ENCODE results near the gene RAPGEF4.

RAPGEF4 gene

DNA sequence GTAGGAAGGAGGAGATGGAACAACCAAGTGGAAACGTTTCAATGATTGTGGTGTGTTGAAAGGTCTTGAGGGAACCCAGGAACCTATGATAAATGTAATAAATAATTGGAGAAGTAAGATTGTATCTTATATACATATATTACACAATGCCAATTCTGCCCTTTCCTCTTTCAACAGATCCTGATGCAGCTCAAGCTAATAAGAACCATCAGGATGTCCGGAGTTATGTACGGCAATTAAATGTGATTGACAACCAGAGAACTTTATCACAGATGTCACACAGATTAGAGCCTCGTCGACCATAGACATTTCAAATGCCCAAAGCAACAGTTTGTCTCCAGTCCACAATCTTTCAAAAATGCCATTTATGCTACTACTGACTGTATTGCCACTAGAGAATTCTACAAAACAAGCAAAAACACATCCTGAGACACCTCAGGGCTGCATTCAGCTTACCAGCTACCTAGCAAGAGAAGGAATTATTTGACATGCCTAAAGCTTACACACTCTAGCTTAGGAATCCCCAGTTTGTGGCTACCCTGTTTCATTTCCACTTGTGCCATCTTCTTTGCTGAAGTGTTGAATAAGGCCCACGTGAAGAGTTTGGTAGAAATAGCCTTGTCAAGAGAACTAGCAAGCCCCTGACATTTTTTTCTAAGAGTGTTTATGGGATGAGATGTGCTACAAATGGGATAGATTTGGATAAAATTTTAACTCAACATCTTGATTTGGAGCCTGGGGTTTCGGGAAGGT is 316.0 kb downstream of the RAPGEF4 start:
- no peak overlapping the region for H3K27ac ChIP-seq (ENCODE audit: extremely low read depth, low read depth, low read length)
- TF ChIP-seq, protein P1, sequence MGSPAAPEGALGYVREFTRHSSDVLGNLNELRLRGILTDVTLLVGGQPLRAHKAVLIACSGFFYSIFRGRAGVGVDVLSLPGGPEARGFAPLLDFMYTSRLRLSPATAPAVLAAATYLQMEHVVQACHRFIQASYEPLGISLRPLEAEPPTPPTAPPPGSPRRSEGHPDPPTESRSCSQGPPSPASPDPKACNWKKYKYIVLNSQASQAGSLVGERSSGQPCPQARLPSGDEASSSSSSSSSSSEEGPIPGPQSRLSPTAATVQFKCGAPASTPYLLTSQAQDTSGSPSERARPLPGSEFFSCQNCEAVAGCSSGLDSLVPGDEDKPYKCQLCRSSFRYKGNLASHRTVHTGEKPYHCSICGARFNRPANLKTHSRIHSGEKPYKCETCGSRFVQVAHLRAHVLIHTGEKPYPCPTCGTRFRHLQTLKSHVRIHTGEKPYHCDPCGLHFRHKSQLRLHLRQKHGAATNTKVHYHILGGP (tag by site-specific recombination; IDR thresholded peaks at IDR 0.05) = no peak
- TF ChIP-seq GLIS1 (tag by site-specific recombination; IDR thresholded peaks at IDR 0.05) (no peak), IKZF3 (tag by site-specific recombination; IDR thresholded peaks at IDR 0.05) (no peak), ZNF76 (tag by site-specific recombination; IDR thresholded peaks at IDR 0.05; ENCODE audit: borderline replicate concordance, low read depth) (no peak), ZNF549 (tag by site-specific recombination; IDR thresholded peaks at IDR 0.05) (no peak), ZNF529 (tag by site-specific recombination; IDR thresholded peaks at IDR 0.05; ENCODE audit: insufficient replicate concordance) (no peak), ZNF837 (tag by site-specific recombination; IDR thresholded peaks at IDR 0.05) (no peak), ZNF521 (tag by site-specific recombination; IDR thresholded peaks at IDR 0.05) (no peak), ZNF664 (tag by site-specific recombination; IDR thresholded peaks at IDR 0.05) (no peak), ZBTB20 (tag by site-specific recombination; IDR thresholded peaks at IDR 0.05) (no peak), ZSCAN30 (tag by site-specific recombination; IDR thresholded peaks at IDR 0.05) (no peak), ZFHX2 (tag by site-specific recombination; conservative IDR thresholded peaks at IDR 0.05) (no peak)
- TF ChIP-seq, protein P2, sequence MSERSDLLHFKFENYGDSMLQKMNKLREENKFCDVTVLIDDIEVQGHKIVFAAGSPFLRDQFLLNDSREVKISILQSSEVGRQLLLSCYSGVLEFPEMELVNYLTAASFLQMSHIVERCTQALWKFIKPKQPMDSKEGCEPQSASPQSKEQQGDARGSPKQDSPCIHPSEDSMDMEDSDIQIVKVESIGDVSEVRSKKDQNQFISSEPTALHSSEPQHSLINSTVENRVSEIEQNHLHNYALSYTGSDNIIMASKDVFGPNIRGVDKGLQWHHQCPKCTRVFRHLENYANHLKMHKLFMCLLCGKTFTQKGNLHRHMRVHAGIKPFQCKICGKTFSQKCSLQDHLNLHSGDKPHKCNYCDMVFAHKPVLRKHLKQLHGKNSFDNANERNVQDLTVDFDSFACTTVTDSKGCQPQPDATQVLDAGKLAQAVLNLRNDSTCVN (tag by site-specific recombination; optimal IDR thresholded peaks at IDR 0.05) = no peak
- TF ChIP-seq, protein P3, sequence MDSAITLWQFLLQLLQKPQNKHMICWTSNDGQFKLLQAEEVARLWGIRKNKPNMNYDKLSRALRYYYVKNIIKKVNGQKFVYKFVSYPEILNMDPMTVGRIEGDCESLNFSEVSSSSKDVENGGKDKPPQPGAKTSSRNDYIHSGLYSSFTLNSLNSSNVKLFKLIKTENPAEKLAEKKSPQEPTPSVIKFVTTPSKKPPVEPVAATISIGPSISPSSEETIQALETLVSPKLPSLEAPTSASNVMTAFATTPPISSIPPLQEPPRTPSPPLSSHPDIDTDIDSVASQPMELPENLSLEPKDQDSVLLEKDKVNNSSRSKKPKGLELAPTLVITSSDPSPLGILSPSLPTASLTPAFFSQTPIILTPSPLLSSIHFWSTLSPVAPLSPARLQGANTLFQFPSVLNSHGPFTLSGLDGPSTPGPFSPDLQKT (IDR thresholded peaks at IDR 0.05; ENCODE audit: borderline replicate concordance, low read depth, low read length) = no peak
- TF ChIP-seq, protein P4, sequence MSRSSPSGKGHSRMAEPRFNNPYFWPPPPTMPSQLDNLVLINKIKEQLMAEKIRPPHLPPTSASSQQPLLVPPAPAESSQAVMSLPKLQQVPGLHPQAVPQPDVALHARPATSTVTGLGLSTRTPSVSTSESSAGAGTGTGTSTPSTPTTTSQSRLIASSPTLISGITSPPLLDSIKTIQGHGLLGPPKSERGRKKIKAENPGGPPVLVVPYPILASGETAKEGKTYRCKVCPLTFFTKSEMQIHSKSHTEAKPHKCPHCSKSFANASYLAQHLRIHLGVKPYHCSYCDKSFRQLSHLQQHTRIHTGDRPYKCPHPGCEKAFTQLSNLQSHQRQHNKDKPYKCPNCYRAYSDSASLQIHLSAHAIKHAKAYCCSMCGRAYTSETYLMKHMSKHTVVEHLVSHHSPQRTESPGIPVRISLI (tag by site-specific recombination; IDR thresholded peaks at IDR 0.05) = no peak
- TF ChIP-seq, protein P5, sequence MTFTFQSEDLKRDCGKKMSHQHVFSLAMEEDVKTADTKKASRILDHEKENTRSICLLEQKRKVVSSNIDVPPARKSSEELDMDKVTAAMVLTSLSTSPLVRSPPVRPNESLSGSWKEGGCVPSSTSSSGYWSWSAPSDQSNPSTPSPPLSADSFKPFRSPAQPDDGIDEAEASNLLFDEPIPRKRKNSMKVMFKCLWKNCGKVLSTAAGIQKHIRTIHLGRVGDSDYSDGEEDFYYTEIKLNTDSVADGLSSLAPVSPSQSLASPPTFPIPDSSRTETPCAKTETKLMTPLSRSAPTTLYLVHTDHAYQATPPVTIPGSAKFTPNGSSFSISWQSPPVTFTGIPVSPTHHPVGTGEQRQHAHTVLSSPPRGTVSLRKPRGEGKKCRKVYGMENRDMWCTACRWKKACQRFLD (tag by site-specific recombination; IDR thresholded peaks at IDR 0.05) = no peak
- TF ChIP-seq, protein P6, sequence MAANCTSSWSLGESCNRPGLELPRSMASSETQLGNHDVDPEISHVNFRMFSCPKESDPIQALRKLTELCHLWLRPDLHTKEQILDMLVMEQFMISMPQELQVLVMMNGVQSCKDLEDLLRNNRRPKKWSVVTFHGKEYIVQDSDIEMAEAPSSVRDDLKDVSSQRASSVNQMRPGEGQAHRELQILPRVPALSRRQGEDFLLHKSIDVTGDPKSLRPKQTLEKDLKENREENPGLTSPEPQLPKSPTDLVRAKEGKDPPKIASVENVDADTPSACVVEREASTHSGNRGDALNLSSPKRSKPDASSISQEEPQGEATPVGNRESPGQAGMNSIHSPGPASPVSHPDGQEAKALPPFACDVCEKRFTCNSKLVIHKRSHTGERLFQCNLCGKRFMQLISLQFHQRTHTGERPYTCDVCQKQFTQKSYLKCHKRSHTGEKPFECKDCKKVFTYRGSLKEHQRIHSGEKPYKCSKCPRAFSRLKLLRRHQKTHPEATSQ (tag by site-specific recombination; IDR thresholded peaks at IDR 0.05) = no peak
- no peaks in the 10 kb centered on the region for H3K36me3 ChIP-seq (ENCODE audit: control insufficient read depth in 2 of 2, insufficient read depth in 1 of 2, low read length in 2 of 2)
- 0 out of 2 replicates have a peak, but pooled peaks cover 7% of the 10 kb centered on the region for H3K4me1 ChIP-seq (ENCODE audit: control insufficient read depth, insufficient read depth, low read length)
- POLR2A ChIA-PET = no interaction called here
- no peak overlapping the region for H3K4me3 ChIP-seq (ENCODE audit: low read depth, low read length)
- no peaks in the 10 kb centered on the region for H3K9me3 ChIP-seq (ENCODE audit: control insufficient read depth, insufficient read depth, low read depth, low read length)
- CTCF ChIA-PET = interaction anchor here (0.6 kb wide), 1 partner anchor 21 kb away, joined by 3 read pairs; no protein-coding TSS in a partner anchor
